A549 treated with CORT108297 at 1 μM for 4 hours (cell line): ENCODE measurements around the gene GAGE10. TPM values are rescaled to one million over a fixed set of nuclear protein-coding genes. Genes with fewer than 3 reads are reported as not detected.

Experiments used
- total RNA-seq: library from RNA; stranded (reverse); fragments of 200-300 nt; extraction: Qiagen RNA extraction; gene quantifications from 5 replicates; pipeline ENCODE4 v1.2.3, GENCODE V29; 2022

Gene GAGE10
- not detected in 5 replicates for total RNA-seq

GRCh38 chrX:49303346-49303745, at the start of gene GAGE10:
TSS of gene GAGE10 (plus strand) at chrX:49303646. CDS start at chrX:49304860, 1,214 bp downstream.

DNA sequence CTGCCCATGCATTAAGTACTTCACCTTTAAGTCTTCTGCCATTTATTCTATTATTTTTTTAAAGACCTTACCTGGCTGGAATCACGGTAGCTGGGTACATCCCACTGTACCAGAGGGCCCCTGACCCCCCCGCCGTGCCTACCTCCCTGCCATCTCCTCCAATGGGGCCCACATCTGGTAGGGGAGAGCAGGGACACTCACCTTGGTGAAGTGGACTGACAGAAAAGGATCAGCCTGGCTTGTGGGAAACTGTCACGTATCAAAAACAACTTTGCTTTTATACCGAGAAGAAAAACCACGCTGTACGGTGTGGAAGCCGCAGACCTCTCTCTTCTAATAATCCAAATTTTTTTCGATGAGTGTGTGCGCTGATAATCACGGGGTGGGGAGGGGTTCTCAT, 39.0 kb upstream of the GAGE10 start, which contains the start of gene FOXP3:
TSS of gene FOXP3 (minus strand) at position 251 of the 400 bp plus-strand sequence. CDS start 6,205 bp downstream, outside the sequence.

GRCh38 chrX:49269767-49270248, 33.6 kb upstream of the GAGE10 start, which contains the start of gene PPP1R3F:
TSS of gene PPP1R3F (plus strand) at chrX:49269793. CDS start at chrX:49269870, 77 bp downstream.

DNA sequence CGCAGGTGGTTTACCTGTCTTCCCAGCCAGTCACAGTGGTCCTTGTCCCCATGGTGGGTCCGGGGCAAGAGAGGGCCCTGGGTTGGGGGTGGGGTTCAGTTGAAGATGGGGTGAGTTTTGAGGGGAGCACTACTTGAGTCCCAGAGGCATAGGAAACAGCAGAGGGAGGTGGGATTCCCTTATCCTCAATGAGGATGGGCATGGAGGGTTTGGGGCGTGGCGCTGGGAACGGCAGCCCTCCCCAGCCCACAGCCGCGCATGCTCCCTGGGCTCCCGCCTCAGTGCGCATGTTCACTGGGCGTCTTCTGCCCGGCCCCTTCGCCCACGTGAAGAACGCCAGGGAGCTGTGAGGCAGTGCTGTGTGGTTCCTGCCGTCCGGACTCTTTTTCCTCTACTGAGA, 18.3 kb downstream of the GAGE10 start, which contains the start of gene GAGE12J:
TSS of gene GAGE12J (plus strand) at position 301 of the 400 bp plus-strand sequence. CDS start 1,157 bp downstream, outside the sequence.

GRCh38 chrX:49331282-49331681, 27.8 kb downstream of the GAGE10 start, which contains the start of gene GAGE13:
TSS of gene GAGE13 (plus strand) at chrX:49331582. CDS start at chrX:49332738, 1,156 bp downstream.

Other genes with a start within 250 kb of the GAGE10 start
- 2.4 to 4.2 TPM (median 3.7 TPM) in 5 replicates for gene CCDC120, start 244.6 kb upstream of the GAGE10 start, total RNA-seq
- gene PRAF2, start 229.6 kb upstream of the GAGE10 start, total RNA-seq, result 38.2 to 45.7 TPM (median 43.2 TPM) in 5 replicates
- gene WDR45, start 223.8 kb upstream of the GAGE10 start, total RNA-seq, result 46.8 to 62.3 TPM (median 60.5 TPM) in 5 replicates
- 22.4 to 27.3 TPM (median 25.1 TPM) in 5 replicates for gene GPKOW, start 179.9 kb upstream of the GAGE10 start, total RNA-seq
- 1.7 to 4.5 TPM (median 3.3 TPM) in 5 replicates for gene MAGIX, start 140.9 kb upstream of the GAGE10 start, total RNA-seq
- 328 to 441 TPM (median 436 TPM) in 5 replicates for gene PLP2, start 131.7 kb upstream of the GAGE10 start, total RNA-seq
- 15.1 to 22.0 TPM (median 20.1 TPM) in 5 replicates for gene PRICKLE3, start 117.3 kb upstream of the GAGE10 start, total RNA-seq
- gene SYP, start 103.5 kb upstream of the GAGE10 start, total RNA-seq, result 2.6 to 3.5 TPM (median 2.7 TPM) in 5 replicates
- not detected in 5 replicates for gene CACNA1F, start 70.3 kb upstream of the GAGE10 start, total RNA-seq
- gene CCDC22, start 68.2 kb upstream of the GAGE10 start, total RNA-seq, result 12.7 to 16.3 TPM (median 15.9 TPM) in 5 replicates
- 0.06 to 0.18 TPM (median 0.11 TPM) in 5 replicates for gene FOXP3, start 38.9 kb upstream of the GAGE10 start, total RNA-seq
- 2.4 to 3.9 TPM (median 3.0 TPM) in 5 replicates for gene PPP1R3F, start 33.9 kb upstream of the GAGE10 start, total RNA-seq
- not detected in 5 replicates for gene GAGE12J, start 18.4 kb downstream of the GAGE10 start, total RNA-seq
- 0.17 TPM in 1 of 5 replicates, not detected in the others for gene GAGE13, start 27.9 kb downstream of the GAGE10 start, total RNA-seq
- not detected in 5 replicates for gene GAGE12C, start 228.5 kb downstream of the GAGE10 start, total RNA-seq
- not detected in 5 replicates for gene GAGE12D, start 238.1 kb downstream of the GAGE10 start, total RNA-seq
- gene GAGE12E, start 247.6 kb downstream of the GAGE10 start, total RNA-seq, result not detected in 5 replicates